NCI-H82 treated with DMSO at 0.1 percent for 48 hours (cell line): ENCODE data around the gene ETV7.
"Not testable (repeated sequence)": the region's sequence is repeated elsewhere in the genome, so short reads cannot be mapped to it uniquely, and the experiment has no call there.

Experiments used
- DNase-seq: peaks from one replicate; lab custom pipeline; 2025; ENCODE audit not compliant: unreplicated experiment; lab: John Stamatoyannopoulos, UW

ETV7 gene

DNA sequence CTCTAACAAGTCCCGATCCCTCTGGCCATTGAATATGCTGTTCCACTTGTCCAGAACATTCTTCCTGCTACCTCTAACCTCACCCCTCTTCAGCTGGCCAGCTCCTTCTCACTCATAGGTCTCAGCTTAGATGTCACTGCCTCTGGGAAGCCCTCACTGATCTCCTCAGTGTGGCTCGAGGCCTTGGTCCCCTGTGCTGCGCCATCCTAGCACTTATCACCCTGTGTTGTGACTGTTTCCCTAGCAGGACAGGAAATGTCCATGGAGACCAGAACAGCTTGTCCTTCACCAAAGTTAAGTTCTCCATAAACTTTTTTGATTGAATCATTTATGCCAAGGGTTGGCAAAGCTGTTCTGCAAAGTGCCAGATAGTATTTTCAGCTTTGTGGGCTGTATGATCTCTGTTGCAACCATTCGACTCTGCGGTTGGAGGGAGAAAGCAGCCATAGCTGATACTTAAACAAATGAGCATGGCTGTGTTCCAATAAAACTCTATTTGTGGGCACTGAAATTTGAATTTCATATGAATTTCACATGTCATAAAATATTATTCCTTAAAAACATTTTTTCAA lies 44.3 kb downstream of the ETV7 start:
- no peak for DNase-seq

DNA sequence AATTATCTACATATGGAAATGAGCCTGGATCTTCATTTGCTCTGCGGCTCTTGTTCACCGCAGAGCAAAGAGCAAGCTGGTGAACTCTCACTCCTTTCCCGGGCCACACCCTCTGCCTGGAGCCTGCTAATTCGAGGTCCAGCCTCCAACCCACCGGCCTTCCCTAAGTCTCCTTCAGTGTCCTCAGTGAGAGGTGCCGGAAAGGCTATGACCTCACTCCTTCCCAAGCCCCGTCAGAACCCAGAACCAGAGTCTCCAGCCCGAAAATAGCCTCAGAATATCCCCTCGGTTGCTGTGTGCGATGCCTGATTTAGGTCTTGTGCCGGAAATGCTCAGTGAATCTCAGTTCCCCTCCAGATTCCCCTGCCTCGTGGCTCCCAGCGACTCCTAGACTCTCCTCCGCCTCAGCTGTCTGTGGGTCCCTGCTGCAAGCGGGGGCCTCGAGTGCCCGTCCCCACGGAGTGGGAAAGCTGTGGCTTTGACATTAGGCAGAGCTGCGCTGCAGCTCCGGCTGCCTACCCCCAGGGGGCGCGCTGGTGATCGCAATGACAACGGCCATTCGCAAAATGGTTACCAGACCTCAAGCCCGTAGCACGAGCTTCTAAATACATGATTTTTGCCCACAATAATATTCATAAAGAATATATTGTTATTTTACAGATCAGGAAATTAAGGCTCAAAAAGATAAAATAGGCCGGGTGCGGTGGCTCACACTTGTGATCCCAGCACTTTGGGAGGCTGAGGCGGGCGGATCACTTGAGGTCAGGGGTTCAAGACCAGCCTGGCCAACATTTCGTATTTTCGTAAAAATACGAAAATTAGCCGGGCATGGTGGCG lies 46.6 kb downstream of the ETV7 start:
- peak; percentile 13 for DNase-seq

DNA sequence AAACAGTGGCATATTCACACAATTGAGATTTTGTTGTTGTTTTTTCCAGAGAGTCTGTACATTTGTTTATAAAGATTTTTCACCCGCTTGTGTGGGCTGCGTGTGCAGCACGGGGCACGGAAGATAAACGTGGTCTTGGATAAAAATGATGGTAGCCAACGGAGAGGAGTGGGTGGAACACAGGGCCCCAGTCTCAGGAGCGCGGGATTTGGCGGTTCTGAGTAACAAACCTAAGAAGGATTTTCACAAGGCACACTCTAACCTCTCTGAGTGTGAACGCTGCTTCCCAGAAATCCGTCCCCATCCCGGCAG lies 47.2 kb downstream of the ETV7 start:
- no peak for DNase-seq

DNA sequence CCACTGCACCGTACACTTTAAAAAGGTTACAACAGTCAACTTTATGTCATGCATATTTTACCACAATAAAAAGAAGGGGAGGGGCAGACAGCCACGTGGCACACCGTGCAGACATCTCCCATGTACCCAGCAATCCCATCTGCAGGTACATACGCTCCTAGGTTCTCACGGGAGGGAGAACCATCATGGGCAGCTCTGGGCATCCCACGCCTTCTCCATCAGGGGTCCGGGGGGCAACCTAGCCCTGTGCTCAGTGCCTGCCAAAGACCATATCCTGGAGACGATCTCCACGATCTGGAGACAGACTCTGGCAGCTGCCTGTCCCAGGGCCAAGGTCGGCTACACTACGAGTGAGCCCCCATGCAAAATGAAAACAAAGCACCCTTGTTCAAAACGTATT lies 48.3 kb downstream of the ETV7 start:
- no peak for DNase-seq

DNA sequence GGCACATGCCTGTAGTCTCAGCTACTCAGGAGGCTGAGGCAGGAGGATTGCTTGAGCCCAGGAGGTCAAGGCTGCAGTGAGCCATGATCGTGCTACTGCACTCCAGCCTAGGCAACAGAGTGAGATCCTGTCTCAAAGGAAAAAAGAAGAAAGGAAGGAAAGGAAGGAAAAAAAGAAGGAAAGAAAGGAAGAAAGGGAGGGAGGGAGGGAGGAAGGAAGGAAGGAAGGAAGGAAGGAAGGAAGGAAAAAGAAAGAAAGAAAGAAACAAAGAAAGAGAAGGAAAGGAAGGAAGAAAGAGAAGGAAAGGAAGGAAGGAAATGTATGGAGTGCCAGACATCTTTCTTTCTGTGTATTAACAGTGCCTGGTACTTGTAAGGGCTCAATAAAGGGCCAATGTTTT lies 49.2 kb downstream of the ETV7 start:
- DNase-seq, result not testable (repeated sequence)

DNA sequence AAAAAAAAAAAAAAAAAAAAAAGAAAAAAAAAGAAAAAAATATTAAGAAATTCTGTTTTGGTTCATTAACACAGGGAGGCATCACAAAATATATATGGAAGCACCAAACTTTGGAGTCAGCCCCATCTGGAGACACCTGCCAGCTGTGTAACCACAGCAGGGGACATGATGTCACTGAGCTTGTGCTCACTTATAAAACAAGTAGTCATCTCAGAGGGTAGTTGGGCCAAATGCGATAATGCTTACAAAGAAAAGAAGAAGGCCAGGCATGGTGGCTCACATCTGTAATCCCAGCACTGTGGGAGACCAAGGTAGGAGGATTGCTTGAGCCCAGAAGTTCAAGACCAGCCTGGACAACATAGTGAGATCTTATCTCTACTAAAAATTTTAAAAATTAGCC lies 49.7 kb downstream of the ETV7 start:
- no peak for DNase-seq

DNA sequence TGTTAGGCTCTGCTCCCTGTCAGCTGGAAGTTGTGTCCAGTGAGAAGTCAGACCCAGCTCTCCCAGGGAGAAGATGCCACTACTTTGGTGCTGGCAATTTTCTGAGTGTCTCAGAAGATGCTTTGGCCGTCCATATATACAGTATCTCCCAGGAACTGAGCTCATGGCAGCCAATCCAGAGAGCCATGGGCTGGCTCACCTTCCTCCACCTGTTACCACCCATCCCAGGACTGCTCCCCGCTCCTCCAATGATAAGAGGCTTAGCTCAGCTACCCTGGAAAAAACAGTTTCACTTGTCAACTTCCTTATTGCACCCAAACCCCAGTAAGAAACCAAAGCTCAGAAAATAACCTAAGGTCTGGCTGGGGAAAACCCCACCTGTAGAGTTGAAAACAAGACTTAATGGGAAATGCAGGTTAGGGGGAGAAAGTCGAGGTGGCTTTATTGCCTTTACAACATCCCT lies 50.7 kb downstream of the ETV7 start, which contains the start of gene BNIP5:
BNIP5 (minus strand) TSS at position 110 of the 463 bp plus-strand sequence. CDS start 6,198 bp downstream, outside the sequence.
- DNase-seq, result no peak

DNA sequence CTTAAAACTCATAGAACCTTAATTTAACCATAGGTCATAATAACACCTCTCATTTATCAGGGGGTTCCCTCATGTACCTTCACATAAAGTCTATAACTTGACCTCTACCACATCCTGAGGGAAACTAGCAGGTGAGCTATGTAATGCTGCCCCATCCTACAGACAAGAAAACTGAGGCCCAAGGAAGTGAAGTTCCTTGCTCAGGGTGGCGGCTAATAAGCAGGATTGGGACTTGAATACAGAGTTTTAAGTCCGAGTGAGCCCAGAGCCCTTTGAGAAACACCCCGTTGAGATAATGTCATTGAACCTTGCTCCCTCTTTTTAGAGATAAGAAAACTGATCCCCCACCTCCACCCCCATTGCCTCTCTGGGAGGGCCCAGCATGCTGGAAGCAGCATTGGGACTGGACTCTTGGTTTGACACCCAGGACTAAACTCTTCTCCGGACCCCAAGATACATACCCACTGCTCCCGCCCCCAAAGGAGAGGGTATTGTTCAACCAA lies 51.2 kb downstream of the ETV7 start:
- DNase-seq, result no peak

DNA sequence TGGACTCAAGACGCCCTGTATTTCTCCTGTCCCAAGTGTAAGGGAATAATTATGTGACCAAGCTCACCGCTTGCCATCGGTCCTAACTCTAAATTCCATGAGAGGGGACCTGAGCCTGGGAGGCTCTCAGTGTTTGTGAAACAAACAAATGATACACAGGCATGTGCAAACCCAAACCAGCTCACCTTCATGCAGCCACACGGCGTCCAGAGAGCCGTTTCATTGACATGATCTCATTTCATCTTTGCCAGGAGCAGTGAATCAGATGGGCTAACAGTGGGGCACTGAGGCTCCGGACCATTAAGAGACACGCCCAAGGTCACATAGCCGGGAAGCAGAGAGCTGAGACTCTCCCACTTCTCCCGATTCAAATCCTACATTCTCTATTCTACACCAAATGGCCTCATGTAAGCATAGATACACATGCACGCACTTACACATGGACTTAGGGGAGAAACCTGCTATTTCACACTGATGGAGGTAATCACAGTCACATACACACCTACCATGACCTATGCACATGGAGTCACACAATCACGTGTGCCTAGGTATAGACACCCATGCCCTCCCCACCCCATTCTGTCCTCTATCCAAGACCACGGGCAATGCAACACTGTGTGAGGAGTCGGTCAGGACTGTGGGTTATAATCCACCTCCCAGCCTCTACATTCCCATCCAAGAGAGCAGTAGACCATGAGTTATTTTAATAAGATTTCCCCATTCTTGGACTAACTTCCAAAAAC lies 51.8 kb downstream of the ETV7 start:
- no peak for DNase-seq

DNA sequence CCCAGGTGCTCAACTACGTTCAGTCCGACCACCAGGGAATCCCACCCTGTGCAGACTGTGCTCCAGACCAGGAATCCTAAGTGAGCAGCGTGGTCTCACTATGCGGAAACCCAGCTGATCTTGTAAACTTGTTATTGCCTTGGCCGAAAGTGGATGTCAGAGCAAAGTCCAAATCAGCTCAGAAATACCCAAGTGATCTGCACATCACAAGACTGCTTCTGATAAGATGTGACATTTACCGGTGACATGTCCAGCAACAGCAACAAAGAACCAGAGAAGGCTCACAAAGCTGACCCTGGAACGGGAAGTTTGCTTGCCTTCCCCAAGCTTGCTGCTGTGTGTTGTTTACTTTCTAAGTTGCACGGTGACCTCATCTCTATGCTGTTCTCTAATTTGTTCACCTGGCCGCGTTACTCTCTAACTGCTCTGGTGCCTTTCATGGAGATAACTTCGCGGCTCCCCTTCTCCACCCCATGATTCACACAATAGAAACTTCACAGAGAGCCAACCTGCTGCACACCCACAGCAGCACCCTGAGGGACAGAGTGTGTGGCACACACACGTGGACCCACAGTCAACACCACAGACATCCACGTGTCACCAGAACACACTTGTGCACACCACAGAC lies 52.5 kb downstream of the ETV7 start:
- DNase-seq, result no peak

DNA sequence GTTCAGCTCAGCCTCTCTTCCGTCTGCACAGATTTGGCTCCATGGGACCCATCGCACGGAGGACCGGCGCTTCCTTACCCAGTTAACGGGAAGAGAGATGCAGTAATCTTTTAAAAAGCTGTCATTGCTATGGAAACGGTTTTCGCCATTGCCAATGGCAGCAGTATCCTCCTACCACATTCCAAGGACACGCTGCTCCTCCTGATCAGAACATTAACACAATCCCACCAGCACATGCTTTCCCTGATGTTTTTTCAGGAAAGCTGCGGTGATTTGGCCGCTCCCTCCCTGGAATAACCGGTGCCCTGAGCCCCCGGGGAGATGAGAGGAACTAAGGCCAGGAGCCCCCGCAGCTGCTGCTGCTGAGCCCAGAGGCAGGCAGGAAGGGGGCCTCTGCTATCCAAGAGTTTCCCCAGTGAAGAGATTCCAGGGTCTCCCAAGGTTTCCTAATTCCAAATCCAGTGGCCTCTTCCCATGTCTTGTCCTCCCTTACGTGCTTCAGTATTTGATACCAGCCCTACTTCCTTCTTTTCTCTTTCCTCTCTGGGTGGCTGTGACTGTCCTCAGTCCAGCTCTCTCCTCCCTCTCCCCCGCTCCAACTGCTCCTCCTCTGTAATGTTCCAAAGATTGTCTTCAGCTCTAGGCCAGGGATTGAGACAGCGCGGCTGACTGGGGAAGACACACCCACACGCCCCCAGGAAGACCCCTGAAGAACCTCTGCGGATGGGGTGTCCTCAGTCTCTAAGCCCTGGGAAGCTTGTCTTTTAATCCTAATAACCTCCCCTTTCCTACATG lies 53.3 kb downstream of the ETV7 start:
- DNase-seq, result no peak

DNA sequence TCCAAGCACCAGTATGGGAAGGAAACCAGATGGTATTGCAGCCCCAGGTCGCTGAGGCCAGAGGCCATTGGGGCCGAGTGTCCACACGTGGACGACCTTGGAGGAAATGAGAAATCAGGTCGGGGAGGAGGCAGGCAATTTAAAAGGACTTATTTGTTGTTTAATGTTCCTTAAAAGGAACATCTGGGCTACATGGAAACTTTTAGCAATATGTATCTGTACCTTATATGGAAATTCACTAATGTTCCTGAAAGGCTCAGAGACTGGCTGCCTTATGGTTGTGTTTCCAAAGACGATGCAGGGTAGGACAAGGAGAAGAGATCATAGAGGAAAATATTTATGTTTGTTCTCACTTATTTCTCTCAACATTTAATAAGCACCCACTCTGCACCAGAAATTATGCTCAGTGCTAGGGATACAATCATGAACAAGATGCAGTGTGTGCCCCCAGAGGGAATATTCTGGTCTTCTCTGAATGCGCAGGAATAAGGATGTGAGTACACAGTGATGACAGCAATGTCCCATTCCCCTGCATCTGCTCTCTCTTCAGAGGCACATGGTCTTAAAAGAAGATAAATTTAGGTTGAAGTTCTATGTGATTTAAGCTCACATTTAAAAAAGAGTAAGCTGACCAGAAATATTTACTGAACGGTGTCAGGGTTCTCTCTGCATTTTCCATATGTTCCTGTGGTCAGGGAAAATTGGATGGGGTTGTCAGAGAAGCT lies 54.1 kb downstream of the ETV7 start:
- no peak for DNase-seq

DNA sequence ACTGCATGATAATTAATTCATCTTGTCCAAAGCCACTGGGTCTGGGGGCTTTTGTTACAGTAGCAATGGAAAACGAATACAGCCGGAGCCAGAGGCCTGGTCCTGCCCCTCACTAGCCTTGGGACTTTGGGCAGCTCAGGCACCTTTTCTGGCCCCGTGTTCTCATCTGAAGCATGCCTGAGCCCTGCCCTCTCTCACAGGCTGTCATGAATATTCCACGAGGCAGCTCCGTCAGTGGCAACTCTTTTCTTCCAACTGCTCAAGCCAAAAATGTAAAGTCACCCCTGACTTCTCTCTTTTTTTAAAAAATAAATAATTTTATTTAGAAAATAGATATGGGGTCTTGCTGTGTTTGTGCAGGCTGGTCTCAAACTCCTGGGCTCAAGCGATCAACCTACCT lies 56.1 kb downstream of the ETV7 start:
- no peak for DNase-seq

DNA sequence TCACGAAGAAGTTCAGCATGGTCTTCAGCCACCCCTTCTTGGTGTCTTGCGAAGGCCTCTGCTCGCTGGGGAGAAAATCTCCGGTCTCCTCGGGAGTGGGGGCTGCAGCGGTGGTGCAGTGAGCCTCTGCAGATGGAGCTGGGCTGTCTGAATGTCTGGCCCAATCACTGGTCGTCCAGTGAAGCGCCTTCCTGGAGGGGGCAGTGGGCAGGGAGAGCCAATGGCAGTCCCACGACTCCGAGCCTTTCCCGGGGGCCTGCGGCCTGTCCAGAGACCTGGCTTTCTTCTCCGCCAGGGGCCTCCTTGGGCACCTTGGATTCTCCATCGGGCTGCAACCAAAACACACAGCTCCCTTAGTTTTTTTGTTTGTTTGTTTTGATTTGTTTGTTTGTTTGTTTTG lies 57.1 kb downstream of the ETV7 start:
- no peak for DNase-seq

DNA sequence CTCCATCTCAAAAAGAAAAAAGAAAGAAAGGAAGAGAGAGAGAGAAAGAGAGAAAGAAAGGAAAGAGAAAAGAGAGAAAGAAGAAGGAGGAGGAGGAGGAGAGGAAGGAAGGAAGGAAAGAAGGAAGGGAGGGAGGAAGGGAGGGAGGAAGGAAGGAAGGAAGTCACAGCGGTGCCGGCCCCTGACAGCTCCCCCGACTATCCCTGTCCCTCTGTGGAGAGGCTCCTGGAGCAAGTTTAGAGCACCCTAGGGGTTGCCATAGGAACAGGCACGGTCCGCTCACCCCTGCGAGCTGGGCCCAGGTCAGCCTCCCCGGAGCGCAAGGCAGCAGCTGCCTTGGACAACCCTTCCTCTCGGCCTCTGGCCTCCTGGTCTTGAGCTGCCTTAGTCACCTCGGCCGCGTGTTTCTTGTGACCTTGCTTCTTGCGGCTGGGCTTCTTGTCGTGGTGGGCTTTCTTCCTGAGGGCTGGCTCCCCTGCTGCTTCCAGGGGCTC lies 57.6 kb downstream of the ETV7 start:
- DNase-seq, result no peak

DNA sequence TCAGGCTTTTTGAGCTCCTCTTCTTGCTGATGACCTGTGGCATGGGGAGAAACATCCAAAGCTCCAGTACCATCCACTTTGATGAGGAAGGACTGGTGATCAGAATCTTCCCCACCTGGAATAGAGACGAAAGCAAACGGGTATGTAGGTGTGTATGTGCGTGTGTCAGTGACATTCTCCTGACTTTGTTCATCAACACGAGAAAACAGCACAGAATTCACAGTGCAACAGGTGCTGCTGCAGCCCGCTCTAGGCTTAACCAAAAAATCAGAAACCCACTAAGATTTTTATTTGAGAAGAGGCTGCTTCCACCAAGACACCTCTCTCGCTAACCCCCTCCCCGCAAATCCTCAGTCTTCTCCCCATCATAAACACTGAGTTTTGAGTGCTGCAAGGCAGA lies 58.9 kb downstream of the ETV7 start:
- DNase-seq, result no peak

DNA sequence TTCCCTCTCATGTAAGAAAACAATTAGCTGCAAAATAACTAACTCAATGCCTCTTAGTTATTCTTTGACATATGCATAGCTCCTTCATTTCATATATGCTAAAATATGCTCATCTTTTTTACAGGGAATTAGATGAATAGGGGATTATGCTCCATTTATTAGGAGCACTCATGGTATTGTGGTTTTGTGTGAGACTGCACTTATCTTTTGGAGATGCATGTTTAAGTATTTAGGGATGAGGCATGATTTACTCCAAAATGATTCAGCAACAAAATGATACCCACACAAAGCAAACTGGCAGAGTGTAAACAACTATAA lies 59.6 kb downstream of the ETV7 start:
- DNase-seq, result no peak

DNA sequence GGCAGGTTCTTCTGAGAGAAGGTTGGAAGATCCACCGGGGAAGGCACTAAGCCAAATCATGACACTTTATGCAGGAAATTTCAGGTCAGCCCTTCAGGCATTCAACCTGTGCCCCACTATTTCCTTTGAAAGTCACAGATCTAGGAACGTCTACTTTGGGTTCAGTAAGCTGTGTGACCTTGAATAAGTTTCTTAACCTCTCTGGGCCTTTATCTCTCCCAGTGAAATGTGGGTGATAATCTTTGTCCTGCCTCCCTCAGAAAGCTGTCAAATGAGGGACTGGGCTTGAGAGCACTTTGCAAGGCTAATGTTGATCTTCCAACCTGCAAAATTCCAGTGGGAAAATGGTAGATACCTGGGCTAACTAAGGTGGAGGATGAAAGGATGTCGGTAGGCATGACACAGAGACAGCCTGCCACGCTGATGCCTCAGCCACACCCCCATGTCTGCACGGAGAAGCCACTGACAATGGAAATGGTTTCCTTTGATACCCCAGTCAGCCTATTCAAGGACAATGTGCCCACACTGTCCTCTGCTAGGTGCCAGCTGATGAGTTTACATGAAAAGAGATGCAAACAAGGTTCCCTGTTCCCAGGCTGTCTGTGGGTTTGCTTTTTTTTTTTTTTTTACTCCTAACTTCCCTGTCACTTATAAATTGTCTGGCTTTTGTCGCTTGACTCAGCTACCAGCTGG lies 60.1 kb downstream of the ETV7 start:
- no peak for DNase-seq

DNA sequence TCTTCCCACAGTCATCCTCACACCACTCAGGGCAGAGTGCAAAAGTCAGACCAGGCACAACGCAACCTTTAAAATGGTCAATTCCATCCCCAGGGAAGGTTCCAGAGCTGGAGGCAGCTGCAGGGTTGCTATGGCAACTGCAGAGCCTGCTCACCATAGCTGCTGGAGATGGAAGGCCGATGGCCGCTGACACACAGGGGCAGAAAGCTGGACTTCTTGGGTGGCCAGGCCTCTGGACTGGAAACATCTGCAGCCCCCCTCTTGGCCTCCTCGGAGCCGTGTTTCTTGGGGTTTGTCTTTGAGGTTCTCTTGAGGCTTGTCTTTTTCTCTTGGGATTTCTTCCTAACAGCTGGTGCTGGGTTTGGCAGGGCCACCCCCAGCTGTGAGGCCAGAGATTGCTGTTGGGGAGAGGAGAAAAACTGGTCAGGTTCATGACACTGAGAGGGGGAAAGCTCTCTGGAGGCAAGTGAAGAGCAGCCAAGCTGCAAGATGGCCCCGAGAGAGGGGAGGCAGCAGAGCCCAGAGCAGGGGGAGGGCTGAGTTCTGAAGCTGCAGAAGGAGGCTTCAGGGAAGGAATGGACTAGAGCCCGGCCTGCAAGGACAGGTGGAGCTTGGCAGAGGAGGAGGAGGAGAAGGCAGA lies 61.0 kb downstream of the ETV7 start:
- DNase-seq, result no peak
